GM12892 (cell line): ENCODE results near the gene SELENOT.

ENCODE experiments used
- POLR2A ChIP-seq: IDR thresholded peaks from 2 replicates; pipeline ENCODE4 v1.6.1; 2011; ENCODE audit warnings: low read depth, low read length, control low read depth
- POLR2AphosphoS5 ChIP-seq: IDR thresholded peaks from 2 replicates; pipeline ENCODE4 v1.6.1; 2011; ENCODE audit warnings: low read depth, low read length, control low read depth
- TAF1 ChIP-seq: IDR thresholded peaks from 2 replicates; pipeline ENCODE4 v1.6.1; 2011; ENCODE audit warnings: low read depth, mild to moderate bottlenecking, control low read depth, low read length, borderline replicate concordance

DNA sequence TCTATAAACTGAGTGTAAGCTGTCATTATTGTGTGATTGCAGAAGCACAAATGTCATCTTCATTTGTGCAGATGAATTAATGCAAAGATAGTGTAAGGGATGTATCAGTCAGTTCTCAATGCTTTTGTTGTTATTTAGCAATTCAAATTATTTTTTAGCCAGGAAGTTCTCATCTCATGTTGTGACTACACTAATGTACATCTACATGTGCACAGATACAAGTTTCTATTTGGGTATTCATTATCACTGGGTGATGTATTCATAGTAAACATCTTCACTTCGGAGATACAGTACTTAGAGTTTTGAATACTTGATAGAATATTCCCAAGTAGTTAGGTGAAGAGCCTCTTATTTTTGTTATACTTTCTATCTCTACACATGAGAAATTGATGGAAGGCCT, 45.4 kb upstream of the SELENOT start:
- TF ChIP-seq POLR2AphosphoS5, result no peak
- no peak for TF ChIP-seq POLR2A
- no peak for TF ChIP-seq TAF1
